GM19455 (cell line): ENCODE data around the gene VSTM5.
"Not testable (repeated sequence)": the region's sequence is repeated elsewhere in the genome, so short reads cannot be mapped to it uniquely, and the experiment has no call there.

Source experiments
- ATAC-seq: cut with Tn5 transposase; IDR thresholded peaks from one replicate; pipeline ENCODE4 v1.9.1; 2021; ENCODE audit not compliant: unreplicated experiment

The VSTM5 gene

GRCh38 chr11:93796441-93797231, 53.8 kb downstream of the VSTM5 start:
- no peak for ATAC-seq

GRCh38 chr11:93791493-93791892, 58.9 kb downstream of the VSTM5 start:
- no peak for ATAC-seq

GRCh38 chr11:93784935-93785360, 65.5 kb downstream of the VSTM5 start:
- peak; percentile 38 for ATAC-seq

DNA sequence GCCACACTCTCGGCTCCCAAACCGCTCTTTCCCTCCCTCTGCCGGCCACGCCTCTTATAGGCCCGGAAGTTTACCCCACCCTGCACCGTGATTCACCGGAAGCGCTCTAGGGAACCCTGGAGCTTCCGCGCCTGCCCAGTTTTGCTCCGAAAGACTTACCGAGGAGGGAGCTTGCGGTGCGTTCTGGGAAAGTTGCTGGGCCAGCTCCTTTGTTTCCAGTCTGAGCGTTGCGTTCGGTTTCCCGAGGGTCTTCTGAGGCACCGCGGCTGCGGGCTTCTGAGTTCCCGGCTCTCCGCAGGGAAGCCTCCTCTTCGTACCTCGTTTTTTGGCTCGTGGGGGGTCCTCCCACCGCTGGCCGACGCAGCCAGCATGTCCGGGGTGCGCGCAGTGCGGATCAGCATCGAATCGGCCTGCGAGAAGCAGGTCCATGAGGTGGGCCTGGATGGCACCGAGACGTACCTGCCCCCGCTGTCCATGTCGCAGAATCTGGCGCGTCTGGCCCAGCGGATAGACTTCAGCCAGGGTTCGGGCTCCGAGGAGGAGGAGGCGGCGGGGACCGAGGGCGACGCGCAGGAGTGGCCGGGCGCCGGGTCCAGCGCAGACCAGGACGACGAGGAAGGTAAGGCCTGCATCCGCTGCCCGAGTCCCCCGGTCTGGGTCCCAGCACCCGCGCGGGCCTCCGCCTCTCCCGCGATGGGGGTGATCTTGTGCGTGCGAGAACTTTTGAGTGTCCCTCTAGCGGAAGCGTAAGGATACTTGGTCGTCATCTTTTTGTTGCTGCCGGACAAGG, 66.1 kb downstream of the VSTM5 start, which contains the start of gene MED17:
MED17 (plus strand) TSS at position 138 of the 790 bp plus-strand sequence; CDS start at position 370, 232 bp downstream.
- ATAC-seq = peak; percentile 97

- ATAC-seq = peak; percentile 50
Measured at GRCh38 chr11:93783765-93784144, 66.7 kb downstream of the VSTM5 start.

DNA sequence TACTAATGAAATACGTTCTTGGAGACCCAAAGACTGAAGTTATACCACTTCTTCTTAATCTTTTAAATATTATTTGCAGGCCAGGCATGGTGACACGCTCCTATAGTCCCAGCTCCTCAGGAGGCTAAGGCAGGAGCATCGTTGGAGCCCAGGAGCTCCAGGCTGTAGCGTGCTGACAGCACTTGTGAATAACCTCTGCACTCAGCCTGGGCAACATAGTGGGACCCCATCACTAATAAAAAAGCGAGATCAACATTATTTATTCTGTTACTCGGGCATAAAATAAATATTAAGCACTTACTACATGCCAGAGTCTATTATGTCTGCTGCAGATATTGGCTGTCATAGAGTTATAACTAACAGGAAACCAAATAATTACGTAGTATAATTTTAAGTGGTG, 67.1 kb downstream of the VSTM5 start:
- no peak for ATAC-seq

- ATAC-seq = no peak
Measured at GRCh38 chr11:93775289-93775688, 75.1 kb downstream of the VSTM5 start.

- not testable (repeated sequence) for ATAC-seq
Measured at GRCh38 chr11:93774560-93774959, 75.9 kb downstream of the VSTM5 start.

GRCh38 chr11:93773601-93774200, 76.7 kb downstream of the VSTM5 start:
- ATAC-seq = no peak

DNA sequence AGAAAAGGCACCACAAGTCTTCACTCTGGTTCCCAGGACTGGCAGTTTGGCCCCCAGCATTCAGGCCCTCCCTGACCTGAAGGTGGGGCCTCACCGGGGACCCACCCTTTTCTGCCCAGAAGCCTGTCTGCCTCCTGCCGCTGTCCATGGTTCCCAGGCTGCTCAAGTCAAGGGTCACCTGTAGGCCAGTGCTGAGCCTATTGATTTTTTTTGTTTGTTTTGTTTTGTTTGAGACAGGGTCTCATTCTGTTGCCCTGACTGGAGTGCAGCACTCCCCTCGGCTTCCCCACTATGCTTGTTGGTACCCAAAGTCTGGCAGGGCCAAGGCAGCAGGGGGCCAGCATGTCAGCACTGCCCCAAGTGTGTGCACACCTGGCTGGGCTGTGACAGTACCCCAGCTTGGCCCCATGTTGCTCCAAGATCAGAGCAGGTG, 77.4 kb downstream of the VSTM5 start:
- no peak for ATAC-seq

DNA sequence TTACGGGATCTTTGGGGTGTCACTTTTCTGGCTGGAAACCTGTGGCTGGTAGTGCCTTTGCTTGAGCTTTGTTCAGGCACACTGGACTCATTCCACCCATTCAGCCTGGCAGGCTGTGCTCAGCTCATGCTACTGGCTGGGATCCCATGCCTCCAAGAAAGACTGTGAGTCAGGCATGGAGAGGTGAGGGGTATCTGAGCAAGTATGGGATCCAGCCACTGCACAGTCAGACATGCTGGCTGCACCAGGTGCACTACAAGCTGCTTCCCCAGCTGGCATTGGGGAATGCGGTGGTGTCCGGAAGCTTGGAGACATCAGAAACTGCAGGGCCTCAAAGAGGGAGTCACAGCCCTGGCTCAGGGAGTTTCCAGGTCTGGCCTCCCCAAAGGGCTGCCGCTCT, 78.3 kb downstream of the VSTM5 start:
- no peak for ATAC-seq

DNA sequence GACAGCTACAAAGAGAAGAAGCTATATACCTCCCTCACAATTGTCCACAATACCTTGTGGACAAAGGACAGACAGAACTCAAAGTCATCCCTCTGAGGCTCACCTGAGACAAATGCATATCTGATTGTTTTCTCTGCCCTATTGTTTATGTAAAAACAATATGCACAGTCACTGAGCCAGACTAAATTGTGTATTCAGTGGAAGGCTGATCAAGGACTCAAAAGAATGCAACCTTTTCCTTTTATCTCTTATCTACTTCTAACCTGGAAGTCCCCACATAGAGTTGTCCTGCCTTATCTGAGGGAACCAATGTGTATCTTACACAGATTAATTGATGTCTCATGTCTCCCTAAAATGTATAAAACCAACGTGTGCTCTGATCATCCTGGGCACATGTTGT, 80.3 kb downstream of the VSTM5 start:
- no peak for ATAC-seq
